Prostate gland (tissue), 2 donors: ENCODE data around the gene IGF2. TPM values are rescaled to one million over a fixed set of nuclear protein-coding genes. Genes with fewer than 3 reads are reported as not detected.

ENCODE experiments used
- DNase-seq: peaks from one replicate; pipeline ENCODE4 v3.0.0-alpha.2; 2019; ENCODE audit warnings: low spot score
- H3K27ac ChIP-seq, 2 donors: fragments of 200-600 bp; sonication (generic); 2 replicates each; pipeline ENCODE4 v1.5.1; 2017 to 2019
- H3K27me3 ChIP-seq: fragments of 200-600 bp; sonication (generic); replicated peaks from 2 replicates; pipeline ENCODE4 v1.5.1; 2019; ENCODE audit not compliant: insufficient read depth
- H3K36me3 ChIP-seq, 2 donors: fragments of 200-600 bp; sonication (generic); 1 replicate in 1 of 2; 2 replicates in 1 of 2; pipeline versions ENCODE4 v1.5.1 to v1.8.1; 2017 to 2019
- H3K4me1 ChIP-seq: fragments of 200-600 bp; sonication (generic); replicated peaks from 2 replicates; pipeline ENCODE4 v1.5.1; 2019
- H3K4me3 ChIP-seq, 2 donors: fragments of 200-600 bp; sonication (generic); 2 replicates each; pipeline ENCODE4 v1.5.1; 2017 to 2019
- H3K9me3 ChIP-seq: fragments of 200-600 bp; sonication (generic); 2 replicates; pipeline ENCODE4 v1.5.1; 2017
- CTCF ChIP-seq, 4 experiments: fragments of 200-600 bp in 2 of 4; fragments of 450-650 bp in 2 of 4; sonication (generic) in 2 of 4; IDR thresholded peaks; 1 replicate in 3 of 4; 2 replicates in 1 of 4; pipeline ENCODE4 v1.5.1; 2016 to 2019; ENCODE audit warnings: antibody characterized with exemption in 4 of 4, mild to moderate bottlenecking in 2 of 4, moderate library complexity in 2 of 4
- POLR2A ChIP-seq: fragments of 450-650 bp; IDR thresholded peaks from one replicate; pipeline ENCODE4 v1.6.1; 2016; ENCODE audit warnings: antibody characterized with exemption, mild to moderate bottlenecking
- POLR2AphosphoS5 ChIP-seq: sonication (generic); formaldehyde crosslinking; IDR thresholded peaks from one replicate; pipeline ENCODE4 v1.6.1; 2017; ENCODE audit warnings: antibody characterized with exemption
- WGBS: methylation state at CpG from one replicate; pipeline ENCODE4 v1.1.5; 2018; 5-methylcytosine and 5-hydroxymethylcytosine counted together
- intact Hi-C: fragments of 100-400 bp; cut with DNase I; formaldehyde crosslinking; loops from one replicate; pipeline ENCODE4 v1.14.2; 2022
- total RNA-seq, 2 donors: library from RNA; depleted of rRNA; stranded (reverse); fragments of >200 nt; gene quantifications; one replicate each; pipeline ENCODE4 v1.1.0, GENCODE V29; 2016

IGF2 gene
- total RNA-seq, 2 donors from 2014 or later, result 4.1 to 80.7 TPM

GRCh38 chr11:2102132-2102882 is 36.9 kb downstream of the IGF2 start:
- Histone ChIP-seq H3K27me3 (no peaks in the 10 kb centered on the region), H3K4me3 (no peak overlapping the region), H3K36me3 (no peaks in the 10 kb centered on the region), H3K27ac (no peak overlapping the region), H3K9me3 (no peaks in the 10 kb centered on the region), H3K4me1 (no peaks in the 10 kb centered on the region)
- no peak for DNase-seq
- TF ChIP-seq POLR2A (no peak), CTCF (IDR thresholded peaks at IDR 0.05) (no peak), POLR2AphosphoS5 (no peak)
- 77% methylated on average over 8 of the region's 8 CpGs for WGBS
- intact Hi-C loops, result no loop called here

GRCh38 chr11:2101171-2101675 is 38.0 kb downstream of the IGF2 start:
- TF ChIP-seq POLR2A, result no peak
- TF ChIP-seq CTCF (IDR thresholded peaks at IDR 0.05), result no peak
- no peak for TF ChIP-seq POLR2AphosphoS5
- H3K36me3 ChIP-seq, result no peaks in the 10 kb centered on the region
- H3K4me3 ChIP-seq, result no peak overlapping the region
- H3K27ac ChIP-seq, result no peak overlapping the region
- WGBS, result 94% methylated on average over 10 of the region's 10 CpGs
- H3K9me3 ChIP-seq, result no peaks in the 10 kb centered on the region
- intact Hi-C loops, result no loop called here
- no peaks in the 10 kb centered on the region for H3K27me3 ChIP-seq
- peaks cover 6% of the 10 kb centered on the region for H3K4me1 ChIP-seq
- DNase-seq, result no peak

- intact Hi-C loops, result no loop called here
- no peak for DNase-seq
- no peaks in the 10 kb centered on the region for H3K36me3 ChIP-seq
- H3K9me3 ChIP-seq, result no peaks in the 10 kb centered on the region
- 63% methylated on average over 25 of the region's 25 CpGs for WGBS
- no peak overlapping the region for H3K27ac ChIP-seq
- no peaks in the 10 kb centered on the region for H3K27me3 ChIP-seq
- H3K4me1 ChIP-seq, result peaks cover 6% of the 10 kb centered on the region
- TF ChIP-seq POLR2A (no peak), CTCF (IDR thresholded peaks at IDR 0.05) (no peak), POLR2AphosphoS5 (no peak)
- no peak overlapping the region for H3K4me3 ChIP-seq
These were observed 38.6 kb downstream of the IGF2 start for GRCh38 chr11:2100361-2101170.

GRCh38 chr11:2099516-2100349 is 39.5 kb downstream of the IGF2 start:
- WGBS, result 43% methylated on average over 20 of the region's 20 CpGs
- no peaks in the 10 kb centered on the region for H3K27me3 ChIP-seq
- peaks cover 6% of the 10 kb centered on the region for H3K4me1 ChIP-seq
- no peaks in the 10 kb centered on the region for H3K9me3 ChIP-seq
- TF ChIP-seq CTCF (IDR thresholded peaks at IDR 0.05), result peak in 2 of 4 experiments; percentile 58 to 61
- peak; percentile 44 for TF ChIP-seq POLR2AphosphoS5
- TF ChIP-seq POLR2A, result no peak
- intact Hi-C loops, result no loop called here
- no peak overlapping the region for H3K27ac ChIP-seq
- DNase-seq, result peak; percentile 69
- H3K4me3 ChIP-seq, result no peak overlapping the region
- H3K36me3 ChIP-seq, result no peaks in the 10 kb centered on the region
